C4-2B (cell line): ENCODE measurements around the gene GRIK2.

Experiments
- ZFX ChIP-seq: fragments of 450-650 bp; IDR thresholded peaks from 2 replicates; pipeline ENCODE4 v1.6.1; 2017
- TF ChIP-seq, protein P1 (sequence below): fragments of 450-650 bp; conservative IDR thresholded peaks from 2 replicates; pipeline ENCODE4 v1.5.1; 2017; ENCODE audit warnings: mild to moderate bottlenecking

DNA sequence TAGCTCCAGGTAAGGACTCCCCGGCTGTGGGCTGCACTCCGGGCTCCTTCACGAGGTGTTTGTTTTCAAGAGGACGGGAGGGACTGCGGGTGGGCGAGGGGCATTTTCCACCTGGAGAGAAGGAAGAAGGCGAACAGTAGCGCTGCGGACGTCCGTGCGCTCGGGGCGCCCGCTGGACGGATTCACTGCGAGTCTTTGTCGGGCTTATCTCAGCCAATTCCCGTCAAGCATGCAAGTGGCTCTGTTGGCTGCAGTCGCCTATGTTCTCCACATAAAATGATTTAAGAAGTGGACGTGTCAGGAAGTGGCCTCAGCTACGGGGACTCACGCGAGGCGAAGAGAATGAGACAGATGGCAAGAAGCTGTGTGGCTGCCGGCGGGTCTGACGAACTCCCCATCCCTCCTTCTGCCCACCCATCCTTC is 332 bp downstream of the GRIK2 start:
- TF ChIP-seq ZFX = no peak
- TF ChIP-seq, protein P1, sequence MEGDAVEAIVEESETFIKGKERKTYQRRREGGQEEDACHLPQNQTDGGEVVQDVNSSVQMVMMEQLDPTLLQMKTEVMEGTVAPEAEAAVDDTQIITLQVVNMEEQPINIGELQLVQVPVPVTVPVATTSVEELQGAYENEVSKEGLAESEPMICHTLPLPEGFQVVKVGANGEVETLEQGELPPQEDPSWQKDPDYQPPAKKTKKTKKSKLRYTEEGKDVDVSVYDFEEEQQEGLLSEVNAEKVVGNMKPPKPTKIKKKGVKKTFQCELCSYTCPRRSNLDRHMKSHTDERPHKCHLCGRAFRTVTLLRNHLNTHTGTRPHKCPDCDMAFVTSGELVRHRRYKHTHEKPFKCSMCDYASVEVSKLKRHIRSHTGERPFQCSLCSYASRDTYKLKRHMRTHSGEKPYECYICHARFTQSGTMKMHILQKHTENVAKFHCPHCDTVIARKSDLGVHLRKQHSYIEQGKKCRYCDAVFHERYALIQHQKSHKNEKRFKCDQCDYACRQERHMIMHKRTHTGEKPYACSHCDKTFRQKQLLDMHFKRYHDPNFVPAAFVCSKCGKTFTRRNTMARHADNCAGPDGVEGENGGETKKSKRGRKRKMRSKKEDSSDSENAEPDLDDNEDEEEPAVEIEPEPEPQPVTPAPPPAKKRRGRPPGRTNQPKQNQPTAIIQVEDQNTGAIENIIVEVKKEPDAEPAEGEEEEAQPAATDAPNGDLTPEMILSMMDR = peak; percentile 22
